22Rv1 (cell line): ENCODE results near the gene LMTK3.

Source experiments
- ZFX ChIP-seq: fragments of 450-650 bp; IDR thresholded peaks from 2 replicates; pipeline ENCODE4 v1.6.1; 2017; ENCODE audit warnings: antibody characterized with exemption, borderline replicate concordance
- TF ChIP-seq, protein P1 (sequence below): fragments of 450-650 bp; IDR thresholded peaks from 2 replicates; pipeline ENCODE4 v1.5.1; 2017; ENCODE audit warnings: mild to moderate bottlenecking

DNA sequence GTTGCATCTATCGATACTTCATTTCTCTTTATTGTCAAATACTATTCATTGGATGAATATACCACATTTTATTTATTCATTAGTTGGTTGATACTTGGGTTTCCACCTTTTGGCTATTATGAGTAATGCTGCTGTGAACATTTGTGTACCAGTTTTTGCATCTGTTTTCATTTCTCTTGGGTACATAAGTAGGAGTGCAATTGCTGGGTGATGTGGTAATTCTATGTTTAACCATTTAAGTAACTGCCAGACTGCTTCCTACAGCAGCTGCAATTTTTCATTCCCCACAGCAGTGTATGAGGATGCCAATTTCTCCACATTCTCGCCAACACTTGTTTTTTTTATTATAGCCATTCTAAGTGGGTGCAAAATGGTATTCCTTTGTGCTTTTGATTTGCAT, 53.6 kb downstream of the LMTK3 start:
- TF ChIP-seq, protein P1, sequence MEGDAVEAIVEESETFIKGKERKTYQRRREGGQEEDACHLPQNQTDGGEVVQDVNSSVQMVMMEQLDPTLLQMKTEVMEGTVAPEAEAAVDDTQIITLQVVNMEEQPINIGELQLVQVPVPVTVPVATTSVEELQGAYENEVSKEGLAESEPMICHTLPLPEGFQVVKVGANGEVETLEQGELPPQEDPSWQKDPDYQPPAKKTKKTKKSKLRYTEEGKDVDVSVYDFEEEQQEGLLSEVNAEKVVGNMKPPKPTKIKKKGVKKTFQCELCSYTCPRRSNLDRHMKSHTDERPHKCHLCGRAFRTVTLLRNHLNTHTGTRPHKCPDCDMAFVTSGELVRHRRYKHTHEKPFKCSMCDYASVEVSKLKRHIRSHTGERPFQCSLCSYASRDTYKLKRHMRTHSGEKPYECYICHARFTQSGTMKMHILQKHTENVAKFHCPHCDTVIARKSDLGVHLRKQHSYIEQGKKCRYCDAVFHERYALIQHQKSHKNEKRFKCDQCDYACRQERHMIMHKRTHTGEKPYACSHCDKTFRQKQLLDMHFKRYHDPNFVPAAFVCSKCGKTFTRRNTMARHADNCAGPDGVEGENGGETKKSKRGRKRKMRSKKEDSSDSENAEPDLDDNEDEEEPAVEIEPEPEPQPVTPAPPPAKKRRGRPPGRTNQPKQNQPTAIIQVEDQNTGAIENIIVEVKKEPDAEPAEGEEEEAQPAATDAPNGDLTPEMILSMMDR, result no peak
- TF ChIP-seq ZFX, result no peak
